Thoracic aorta (tissue), 2 donors: ENCODE results near the gene PTPN22. TPM values are rescaled to one million over a fixed set of nuclear protein-coding genes. Genes with fewer than 3 reads are reported as not detected.

Source experiments
- ATAC-seq: fragments of 150-250 bp; one replicate; pipeline ENCODE4 v1.8.0; 2017; ENCODE audit warnings: low read depth; ENCODE audit not compliant: insufficient number of reproducible peaks, low FRiP score
- DNase-seq: peaks from one replicate; pipeline ENCODE4 v3.0.0-alpha.2; 2020; ENCODE audit warnings: low spot score
- H3K27ac ChIP-seq, 2 donors: fragments of 200-600 bp; sonication (generic); 1 replicate in 1 of 2; 2 replicates in 1 of 2; pipeline ENCODE4 v1.5.1; 2016; ENCODE audit warnings: mild to moderate bottlenecking in 2 of 2, moderate library complexity in 2 of 2
- H3K27me3 ChIP-seq: fragments of 200-600 bp; sonication (generic); replicated peaks from 2 replicates; pipeline ENCODE4 v1.6.0; 2016; ENCODE audit warnings: mild to moderate bottlenecking; ENCODE audit not compliant: insufficient read depth
- H3K36me3 ChIP-seq: fragments of 200-600 bp; sonication (generic); one replicate; pipeline ENCODE4 v1.5.1; 2016
- H3K4me1 ChIP-seq, 2 donors: fragments of 200-600 bp; sonication (generic); 1 replicate in 1 of 2; 2 replicates in 1 of 2; pipeline versions ENCODE4 v1.5.1 to v1.6.0; 2016; ENCODE audit warnings: low read depth in 2 of 2, mild to moderate bottlenecking in 1 of 2; ENCODE audit not compliant: control insufficient read depth in 1 of 2
- H3K4me3 ChIP-seq: fragments of 200-600 bp; sonication (generic); 2 replicates; pipeline ENCODE4 v1.5.1; 2016; ENCODE audit warnings: mild to moderate bottlenecking
- H3K9me3 ChIP-seq: fragments of 200-600 bp; sonication (generic); 2 replicates; pipeline ENCODE4 v1.5.1; 2016
- total RNA-seq, 2 donors: library from RNA; depleted of rRNA; stranded (reverse); fragments of >200 nt; gene quantifications; one replicate each; pipeline versions ENCODE4 v1.1.0 to v1.2.3, GENCODE V29; 2016
- TF ChIP-seq, protein P1 (sequence below): fragments of 200-600 bp; sonication (generic); IDR thresholded peaks from one replicate; pipeline ENCODE4 v1.5.1; 2019; ENCODE audit warnings: antibody characterized with exemption

Gene PTPN22
- total RNA-seq, 2 donors from 2014 or later: 6.6 to 8.1 TPM

DNA sequence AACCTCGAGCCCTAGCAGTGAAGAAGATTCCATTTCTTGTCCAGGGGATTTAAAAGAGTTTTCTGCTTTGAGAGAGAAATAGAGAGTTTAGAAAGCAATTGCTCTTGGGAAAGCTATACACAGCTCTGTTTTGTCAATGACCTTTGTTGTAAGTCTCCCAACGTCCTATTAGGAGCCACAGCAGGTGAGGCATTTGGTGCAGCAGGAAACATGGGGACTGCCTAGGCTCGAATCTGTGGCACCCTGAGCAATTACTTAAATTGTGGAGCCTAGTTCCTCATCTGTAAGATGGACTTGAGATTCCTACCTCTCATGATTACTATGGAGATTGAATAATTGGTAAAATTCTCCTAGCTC lies 41.8 kb upstream of the PTPN22 start:
- no peak for DNase-seq
- H3K9me3 ChIP-seq: no peaks in the 10 kb centered on the region
- H3K4me1 ChIP-seq: peaks cover 13 to 16% of the 10 kb centered on the region in 2 donors
- ATAC-seq: no peak
- TF ChIP-seq, protein P1, sequence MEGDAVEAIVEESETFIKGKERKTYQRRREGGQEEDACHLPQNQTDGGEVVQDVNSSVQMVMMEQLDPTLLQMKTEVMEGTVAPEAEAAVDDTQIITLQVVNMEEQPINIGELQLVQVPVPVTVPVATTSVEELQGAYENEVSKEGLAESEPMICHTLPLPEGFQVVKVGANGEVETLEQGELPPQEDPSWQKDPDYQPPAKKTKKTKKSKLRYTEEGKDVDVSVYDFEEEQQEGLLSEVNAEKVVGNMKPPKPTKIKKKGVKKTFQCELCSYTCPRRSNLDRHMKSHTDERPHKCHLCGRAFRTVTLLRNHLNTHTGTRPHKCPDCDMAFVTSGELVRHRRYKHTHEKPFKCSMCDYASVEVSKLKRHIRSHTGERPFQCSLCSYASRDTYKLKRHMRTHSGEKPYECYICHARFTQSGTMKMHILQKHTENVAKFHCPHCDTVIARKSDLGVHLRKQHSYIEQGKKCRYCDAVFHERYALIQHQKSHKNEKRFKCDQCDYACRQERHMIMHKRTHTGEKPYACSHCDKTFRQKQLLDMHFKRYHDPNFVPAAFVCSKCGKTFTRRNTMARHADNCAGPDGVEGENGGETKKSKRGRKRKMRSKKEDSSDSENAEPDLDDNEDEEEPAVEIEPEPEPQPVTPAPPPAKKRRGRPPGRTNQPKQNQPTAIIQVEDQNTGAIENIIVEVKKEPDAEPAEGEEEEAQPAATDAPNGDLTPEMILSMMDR: no peak
- H3K36me3 ChIP-seq: peaks cover 11% of the 10 kb centered on the region
- H3K27me3 ChIP-seq: no peaks in the 10 kb centered on the region
- H3K27ac ChIP-seq: peak overlapping the region; percentile 50 to 54
- H3K4me3 ChIP-seq: no peak overlapping the region

DNA sequence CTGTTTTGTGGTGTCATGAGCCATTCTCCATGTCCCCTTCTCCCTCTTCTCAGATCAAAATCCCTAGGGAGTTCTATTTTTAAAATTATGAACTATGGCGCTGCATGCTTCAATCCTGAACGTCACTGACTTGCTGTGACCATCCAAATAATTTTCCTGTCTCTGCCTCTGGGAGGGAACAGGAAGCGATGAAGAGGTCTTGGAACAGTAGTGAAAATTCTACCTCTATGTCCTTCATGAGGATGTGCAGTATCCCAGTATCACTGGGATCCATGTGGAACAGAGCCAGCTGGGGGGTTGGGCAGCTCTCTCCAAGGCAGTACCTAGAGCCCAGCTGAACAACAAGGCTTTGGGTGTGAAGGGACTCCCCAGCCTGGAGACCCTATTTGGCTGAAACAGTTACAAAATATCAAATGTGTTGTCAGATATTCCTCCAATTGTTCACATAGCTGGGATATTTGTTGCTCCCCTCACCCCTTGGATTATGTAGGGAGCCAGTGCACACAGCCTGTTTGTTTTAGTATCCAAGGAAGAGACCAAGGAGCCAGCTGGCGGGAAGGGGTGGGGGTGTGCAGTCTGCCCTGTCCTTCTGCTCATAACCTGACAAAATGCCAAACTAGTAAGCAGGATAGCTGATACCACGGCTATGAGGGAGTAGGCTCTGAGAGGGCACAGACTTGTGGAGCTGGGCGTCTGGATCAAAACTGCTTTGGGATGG lies 41.2 kb upstream of the PTPN22 start:
- ATAC-seq: no peak

DNA sequence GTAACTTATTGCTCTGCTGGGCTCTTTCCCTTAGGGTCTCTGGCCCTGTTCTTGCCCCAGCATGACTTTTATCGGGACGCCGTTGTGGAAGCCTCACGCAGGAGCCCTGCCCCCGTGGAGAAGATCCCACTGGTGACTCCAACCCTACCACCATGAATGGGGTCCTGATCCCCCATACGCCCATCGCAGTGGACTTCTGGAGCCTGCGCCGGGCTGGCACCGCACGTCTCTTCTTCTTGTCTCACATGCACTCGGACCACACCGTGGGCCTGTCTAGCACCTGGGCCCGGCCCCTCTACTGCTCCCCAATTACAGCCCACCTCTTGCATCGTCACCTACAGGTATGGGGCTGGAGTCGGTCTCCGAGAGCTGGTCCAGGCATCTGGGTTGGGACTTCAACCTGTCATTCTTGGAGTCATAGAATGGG lies 33.9 kb upstream of the PTPN22 start:
- Histone ChIP-seq H3K4me3 (peak overlapping the region; percentile 81), H3K9me3 (no peaks in the 10 kb centered on the region), H3K27ac (peak overlapping the region; percentile 68 to 85), H3K27me3 (no peaks in the 10 kb centered on the region), H3K4me1 (peaks cover 7 to 28% of the 10 kb centered on the region in 2 donors), H3K36me3 (peaks cover 2% of the 10 kb centered on the region)
- DNase-seq (no peak), ATAC-seq (no peak)
- TF ChIP-seq, protein P1: no peak

More for the DNA sequence above, 41.2 kb upstream of the PTPN22 start:
- Histone ChIP-seq H3K36me3 (peaks cover 11% of the 10 kb centered on the region), H3K4me1 (peaks cover 13 to 16% of the 10 kb centered on the region in 2 donors), H3K27me3 (no peaks in the 10 kb centered on the region), H3K9me3 (no peaks in the 10 kb centered on the region), H3K4me3 (no peak overlapping the region), H3K27ac (peak overlapping the region; percentile 50 to 54)
- no peak for DNase-seq
- TF ChIP-seq, protein P1: no peak

GRCh38 chr1:113904674-113905434 lies 33.3 kb upstream of the PTPN22 start, which contains the start of the genes AP4B1 and DCLRE1B:
AP4B1 (minus strand) TSS chr1:113904799; CDS start chr1:113904717, 82 bp downstream.
DCLRE1B (plus strand) TSS chr1:113905326; CDS start chr1:113905587, 261 bp downstream.
- peak within 1 kb of the TSS; percentile 81 for H3K4me3 ChIP-seq
- H3K36me3 ChIP-seq: peaks cover 5% of the 10 kb centered on the region
- TF ChIP-seq, protein P1: peak; percentile 68
- H3K4me1 ChIP-seq: peaks cover 7 to 28% of the 10 kb centered on the region in 2 donors
- peak within 1 kb of the TSS; percentile 85 to 91 for H3K27ac ChIP-seq
- H3K27me3 ChIP-seq: no peaks in the 10 kb centered on the region
- H3K9me3 ChIP-seq: no peaks in the 10 kb centered on the region
- peak; percentile 98 for ATAC-seq
- peak; percentile 97 for DNase-seq

DNA sequence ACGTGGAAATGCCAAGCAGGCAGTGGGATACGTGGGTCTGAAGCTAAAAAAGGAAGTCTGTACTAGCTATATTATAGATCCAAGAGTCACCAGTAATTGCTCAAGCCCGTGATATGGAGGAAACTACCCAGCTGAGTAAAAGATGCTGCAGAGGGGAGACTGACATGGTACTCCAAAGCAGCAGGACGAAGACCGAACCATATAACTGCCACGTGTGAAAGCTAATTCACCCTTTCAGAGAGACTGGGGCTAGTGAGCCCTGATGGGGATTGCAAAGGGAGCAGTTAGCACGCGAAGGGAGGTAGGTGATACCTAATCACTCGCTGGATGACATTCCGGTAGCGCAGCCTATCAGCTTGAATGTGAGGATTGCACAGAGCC lies 32.8 kb upstream of the PTPN22 start:
- peaks cover 5% of the 10 kb centered on the region for H3K36me3 ChIP-seq
- no peak for ATAC-seq
- H3K27ac ChIP-seq: peak overlapping the region; percentile 85 to 91
- H3K9me3 ChIP-seq: no peaks in the 10 kb centered on the region
- peaks cover 7 to 33% of the 10 kb centered on the region in 2 donors for H3K4me1 ChIP-seq
- peak overlapping the region; percentile 81 for H3K4me3 ChIP-seq
- DNase-seq: no peak
- TF ChIP-seq, protein P1: no peak
- no peaks in the 10 kb centered on the region for H3K27me3 ChIP-seq
